KOPT-K1 (cell line): ENCODE results near the gene PARP3.

Source experiments
- H3K27ac ChIP-seq: fragments of 200-600 bp; sonication (generic); 2 replicates; pipeline ENCODE4 v1.5.1; 2016; ENCODE audit warnings: antibody characterized with exemption, mild to moderate bottlenecking, low read depth, low read length; ENCODE audit not compliant: poor library complexity, severe bottlenecking
- H3K36me3 ChIP-seq: fragments of 200-600 bp; sonication (generic); 2 replicates; pipeline ENCODE4 v1.5.1; 2017; ENCODE audit warnings: antibody characterized with exemption, mild to moderate bottlenecking, low read length, moderate library complexity; ENCODE audit not compliant: insufficient read depth
- H3K9me3 ChIP-seq: fragments of 200-600 bp; sonication (generic); 2 replicates; pipeline ENCODE4 v1.5.1; 2017; ENCODE audit warnings: antibody characterized with exemption, low read length, mild to moderate bottlenecking; ENCODE audit not compliant: insufficient read depth, poor library complexity, severe bottlenecking

Gene PARP3

GRCh38 chr3:51995346-51996163 lies 53.4 kb downstream of the PARP3 start, which contains the start of gene RPL29:
Gene RPL29 (minus strand): TSS chr3:51995895. CDS start chr3:51995461, 434 bp downstream.
- Histone ChIP-seq H3K36me3 (peaks cover 45% of the 10 kb centered on the region), H3K9me3 (no peaks in the 10 kb centered on the region), H3K27ac (peak within 1 kb of the TSS; percentile 88)

GRCh38 chr3:51997172-51997571 lies 55.0 kb downstream of the PARP3 start:
- H3K9me3 ChIP-seq: no peaks in the 10 kb centered on the region
- no peak overlapping the region for H3K27ac ChIP-seq
- peaks cover 35% of the 10 kb centered on the region for H3K36me3 ChIP-seq

GRCh38 chr3:51997935-51998596 lies 55.9 kb downstream of the PARP3 start:
- Histone ChIP-seq H3K9me3 (no peaks in the 10 kb centered on the region), H3K36me3 (peaks cover 26% of the 10 kb centered on the region), H3K27ac (no peak overlapping the region)
